ENCODE data around the gene CNN2.

The CNN2 gene

DNA sequence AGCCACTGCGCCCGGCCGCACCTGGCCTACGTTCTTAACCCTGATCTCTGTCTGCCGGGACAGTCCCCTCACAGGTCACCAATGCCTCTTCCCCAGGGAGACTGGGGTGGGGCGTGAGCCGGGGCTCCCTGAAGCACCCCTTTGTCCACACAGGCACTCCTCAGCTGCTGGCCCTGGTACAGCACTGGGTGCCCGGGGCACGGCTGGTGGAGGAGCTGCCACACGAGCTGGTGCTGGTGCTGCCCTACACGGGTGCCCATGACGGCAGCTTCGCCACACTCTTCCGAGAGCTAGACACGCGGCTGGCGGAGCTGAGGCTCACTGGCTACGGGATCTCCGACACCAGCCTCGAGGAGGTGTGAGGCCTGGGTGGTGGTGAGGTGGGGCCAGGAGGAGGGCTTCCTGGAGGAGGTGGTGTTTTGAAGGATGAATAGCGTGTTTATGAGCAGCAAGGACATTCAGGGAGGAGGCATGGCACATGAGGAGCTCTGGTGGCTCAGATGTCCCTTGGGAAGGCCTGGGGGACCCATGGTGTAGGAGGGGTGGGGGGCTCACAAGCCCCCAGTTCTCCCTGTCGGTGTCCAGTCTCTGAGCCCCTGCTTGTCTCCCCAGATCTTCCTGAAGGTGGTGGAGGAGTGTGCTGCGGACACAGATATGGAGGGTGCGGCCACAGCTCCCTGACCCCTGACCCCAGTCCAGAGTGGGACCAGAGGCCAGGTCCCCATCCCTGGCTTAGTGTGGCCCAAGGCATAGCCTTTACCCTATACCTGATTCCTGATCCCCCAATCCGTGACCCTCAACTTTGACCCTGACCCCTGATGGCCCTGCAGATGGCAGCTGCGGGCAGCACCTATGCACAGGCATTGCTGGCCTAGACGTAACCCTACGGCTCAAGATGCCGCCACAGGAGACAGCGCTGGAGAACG lies 27.0 kb downstream of the CNN2 start:
- DNase-seq = no peak

DNA sequence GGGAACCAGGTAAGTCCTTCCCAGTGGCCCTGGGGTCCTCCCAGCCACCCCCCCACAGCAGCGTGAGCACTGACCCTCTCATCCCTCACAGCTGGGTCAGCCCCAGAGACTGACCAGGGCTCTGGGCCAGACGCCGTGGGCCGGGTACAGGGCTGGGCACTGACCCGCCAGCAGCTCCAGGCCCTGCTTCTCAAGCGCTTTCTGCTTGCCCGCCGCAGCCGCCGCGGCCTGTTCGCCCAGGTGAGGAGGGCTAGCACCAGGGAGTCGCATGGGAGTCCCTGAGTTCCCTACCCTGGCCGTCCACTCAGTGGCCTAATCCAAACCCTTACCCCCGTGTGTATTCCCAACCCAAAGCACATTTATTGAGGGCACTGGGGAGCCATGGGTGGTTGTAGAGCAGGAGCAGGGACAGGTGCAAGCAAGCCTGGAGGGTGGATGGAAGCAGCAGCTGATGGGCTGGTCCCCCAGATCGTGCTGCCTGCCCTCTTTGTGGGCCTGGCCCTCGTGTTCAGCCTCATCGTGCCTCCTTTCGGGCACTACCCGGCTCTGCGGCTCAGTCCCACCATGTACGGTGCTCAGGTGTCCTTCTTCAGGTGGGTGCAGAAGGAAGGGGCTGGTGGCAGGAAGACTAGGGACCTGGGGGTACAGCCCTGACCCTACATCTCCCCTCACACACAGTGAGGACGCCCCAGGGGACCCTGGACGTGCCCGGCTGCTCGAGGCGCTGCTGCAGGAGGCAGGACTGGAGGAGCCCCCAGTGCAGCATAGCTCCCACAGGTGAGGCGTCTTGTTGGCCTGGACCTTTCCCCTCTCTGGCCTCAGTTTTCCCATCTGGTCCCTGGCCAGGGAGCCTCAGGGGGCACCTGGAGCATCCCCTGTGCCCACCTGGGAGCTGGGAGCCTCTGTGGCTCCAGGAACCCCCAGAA lies 28.0 kb downstream of the CNN2 start:
- DNase-seq = no peak

DNA sequence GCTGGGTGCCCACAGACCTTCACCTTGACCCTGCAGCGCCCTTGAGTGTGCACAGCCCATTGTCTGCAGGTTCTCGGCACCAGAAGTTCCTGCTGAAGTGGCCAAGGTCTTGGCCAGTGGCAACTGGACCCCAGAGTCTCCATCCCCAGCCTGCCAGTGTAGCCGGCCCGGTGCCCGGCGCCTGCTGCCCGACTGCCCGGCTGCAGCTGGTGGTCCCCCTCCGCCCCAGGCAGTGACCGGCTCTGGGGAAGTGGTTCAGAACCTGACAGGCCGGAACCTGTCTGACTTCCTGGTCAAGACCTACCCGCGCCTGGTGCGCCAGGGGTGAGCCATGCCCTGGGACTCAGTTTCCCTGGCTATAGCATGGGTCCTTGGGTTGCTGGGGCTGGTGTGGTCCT lies 28.6 kb downstream of the CNN2 start:
- no peak for DNase-seq

DNA sequence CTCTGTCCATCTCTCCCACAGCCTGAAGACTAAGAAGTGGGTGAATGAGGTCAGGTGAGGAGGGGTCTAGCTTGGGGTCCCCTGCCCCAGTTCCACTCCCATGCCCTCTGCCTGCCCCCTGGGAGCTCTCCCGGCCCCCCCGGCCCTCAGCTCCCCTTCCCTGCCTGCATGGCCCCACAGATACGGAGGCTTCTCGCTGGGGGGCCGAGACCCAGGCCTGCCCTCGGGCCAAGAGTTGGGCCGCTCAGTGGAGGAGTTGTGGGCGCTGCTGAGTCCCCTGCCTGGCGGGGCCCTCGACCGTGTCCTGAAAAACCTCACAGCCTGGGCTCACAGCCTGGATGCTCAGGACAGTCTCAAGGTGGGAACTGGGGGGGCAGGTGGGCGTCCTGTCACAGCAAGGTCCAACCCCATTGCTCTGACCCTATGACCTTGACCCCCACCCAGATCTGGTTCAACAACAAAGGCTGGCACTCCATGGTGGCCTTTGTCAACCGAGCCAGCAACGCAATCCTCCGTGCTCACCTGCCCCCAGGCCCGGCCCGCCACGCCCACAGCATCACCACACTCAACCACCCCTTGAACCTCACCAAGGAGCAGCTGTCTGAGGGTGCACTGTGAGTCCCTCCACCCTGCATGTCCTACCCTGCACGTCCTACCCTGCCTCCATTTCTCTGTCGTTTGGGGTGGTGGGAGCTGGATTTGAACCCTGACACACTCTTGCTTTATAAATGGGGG lies 29.6 kb downstream of the CNN2 start:
- no peak for DNase-seq

DNA sequence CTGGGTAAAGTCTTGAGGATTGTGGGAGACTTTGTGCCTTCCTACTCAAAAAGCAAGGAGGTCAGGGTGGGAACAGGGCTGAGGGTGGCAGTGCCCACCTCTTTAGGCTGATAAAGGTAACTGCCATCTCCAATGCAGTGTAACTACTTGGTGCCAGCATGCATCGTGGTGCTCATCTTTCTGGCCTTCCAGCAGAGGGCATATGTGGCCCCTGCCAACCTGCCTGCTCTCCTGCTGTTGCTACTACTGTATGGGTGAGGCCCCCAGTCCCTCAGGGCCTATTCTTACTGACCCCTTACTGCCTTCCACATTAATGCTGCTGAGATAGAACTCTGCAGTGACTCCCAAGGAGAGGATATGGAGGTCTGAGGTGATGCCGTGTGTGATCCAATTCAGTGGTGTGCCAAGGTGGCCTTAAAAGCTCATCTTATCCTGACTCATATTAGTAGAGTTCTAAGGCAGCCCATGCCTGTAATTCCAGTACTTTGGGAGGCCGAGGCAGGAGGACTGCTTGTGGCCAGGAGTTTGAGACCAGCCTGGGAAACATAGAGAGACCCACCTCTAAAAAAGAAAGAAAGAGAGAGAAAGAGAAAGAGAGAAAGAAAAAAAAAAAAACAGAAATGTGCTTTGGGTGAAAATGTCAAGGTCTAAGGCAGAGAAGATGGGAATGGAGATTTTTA lies 30.9 kb downstream of the CNN2 start:
- DNase-seq = no peak

DNA sequence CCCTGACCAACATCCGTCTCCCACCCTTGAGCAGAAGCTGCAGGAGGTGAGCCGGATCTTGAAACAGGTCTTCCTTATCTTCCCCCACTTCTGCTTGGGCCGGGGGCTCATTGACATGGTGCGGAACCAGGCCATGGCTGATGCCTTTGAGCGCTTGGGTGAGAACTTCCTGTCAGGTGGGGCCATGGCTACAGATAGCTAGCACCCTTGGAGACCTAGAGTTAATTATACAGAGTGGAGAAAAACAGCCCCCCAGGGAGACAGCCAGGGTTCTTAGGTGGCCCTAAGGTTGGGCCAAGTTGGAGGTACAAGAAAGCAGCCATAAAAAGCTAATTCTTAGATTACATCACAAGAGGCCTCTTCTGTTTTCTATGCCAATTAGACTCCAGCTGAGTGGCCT lies 31.7 kb downstream of the CNN2 start:
- DNase-seq = no peak

DNA sequence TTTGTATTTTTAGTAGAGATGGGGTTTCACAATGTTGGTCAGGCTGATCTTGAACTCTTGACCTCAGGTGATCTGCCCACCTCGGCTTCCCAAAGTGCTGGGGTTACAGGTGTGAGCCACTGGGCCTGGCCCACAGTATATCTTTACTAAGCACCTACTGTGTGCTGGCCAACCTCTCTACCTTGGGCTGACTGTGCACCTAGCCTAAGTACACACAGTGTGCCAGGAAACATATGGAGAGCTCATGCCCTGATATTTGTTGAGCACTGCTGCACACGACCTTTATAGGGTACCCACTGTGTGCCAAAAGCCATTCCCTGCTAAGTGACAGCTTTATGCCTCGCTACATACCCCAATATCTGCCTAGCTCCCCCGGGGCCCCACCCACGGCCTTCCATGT lies 34.3 kb downstream of the CNN2 start:
- DNase-seq = no peak

DNA sequence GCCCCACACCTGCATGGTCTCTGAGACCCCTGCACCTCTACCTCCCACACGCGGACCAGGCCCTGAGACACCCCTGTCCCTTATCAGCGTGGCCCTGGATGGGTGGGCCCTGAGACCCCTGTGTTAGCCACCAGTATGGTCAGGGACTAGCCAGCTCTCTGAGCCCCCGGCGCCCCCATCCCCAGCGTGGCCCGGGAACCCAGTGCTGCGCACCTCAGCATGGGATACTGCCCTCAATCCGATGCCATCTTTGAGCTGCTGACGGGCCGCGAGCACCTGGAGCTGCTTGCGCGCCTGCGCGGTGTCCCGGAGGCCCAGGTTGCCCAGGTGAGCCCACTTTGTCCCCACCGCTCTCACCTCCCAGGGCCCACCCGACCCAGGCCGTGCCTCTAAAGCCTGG lies 35.6 kb downstream of the CNN2 start:
- no peak for DNase-seq

DNA sequence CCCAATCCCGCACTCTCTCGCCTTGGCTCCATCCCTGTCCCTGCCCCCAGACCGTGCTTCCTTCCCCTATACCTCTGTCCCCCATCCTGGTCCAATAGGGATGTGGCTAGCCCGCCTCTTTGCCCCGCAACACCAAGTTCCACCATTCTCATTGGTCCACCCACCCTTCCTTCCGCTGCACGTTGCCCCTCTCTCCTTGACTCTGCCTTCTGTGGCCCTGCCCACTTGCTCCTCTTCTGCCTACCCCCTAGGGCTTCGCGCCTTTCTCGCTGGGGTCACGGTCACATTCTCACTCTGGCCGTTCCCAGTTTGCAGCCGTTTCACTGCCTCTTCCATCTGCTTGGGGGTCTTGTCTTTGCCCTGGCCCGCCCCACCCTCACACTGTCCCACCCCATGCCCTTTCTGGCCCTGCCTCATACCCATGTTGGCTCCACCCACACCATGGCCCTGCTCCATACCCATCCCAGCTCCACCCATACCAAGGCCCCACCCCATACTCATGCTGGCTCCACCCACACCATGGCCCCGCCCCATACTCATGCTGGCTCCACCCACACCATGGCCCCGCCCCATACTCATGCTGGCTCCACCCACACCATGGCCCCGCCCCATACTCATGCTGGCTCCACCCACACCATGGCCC lies 36.1 kb downstream of the CNN2 start:
- no peak for DNase-seq

DNA sequence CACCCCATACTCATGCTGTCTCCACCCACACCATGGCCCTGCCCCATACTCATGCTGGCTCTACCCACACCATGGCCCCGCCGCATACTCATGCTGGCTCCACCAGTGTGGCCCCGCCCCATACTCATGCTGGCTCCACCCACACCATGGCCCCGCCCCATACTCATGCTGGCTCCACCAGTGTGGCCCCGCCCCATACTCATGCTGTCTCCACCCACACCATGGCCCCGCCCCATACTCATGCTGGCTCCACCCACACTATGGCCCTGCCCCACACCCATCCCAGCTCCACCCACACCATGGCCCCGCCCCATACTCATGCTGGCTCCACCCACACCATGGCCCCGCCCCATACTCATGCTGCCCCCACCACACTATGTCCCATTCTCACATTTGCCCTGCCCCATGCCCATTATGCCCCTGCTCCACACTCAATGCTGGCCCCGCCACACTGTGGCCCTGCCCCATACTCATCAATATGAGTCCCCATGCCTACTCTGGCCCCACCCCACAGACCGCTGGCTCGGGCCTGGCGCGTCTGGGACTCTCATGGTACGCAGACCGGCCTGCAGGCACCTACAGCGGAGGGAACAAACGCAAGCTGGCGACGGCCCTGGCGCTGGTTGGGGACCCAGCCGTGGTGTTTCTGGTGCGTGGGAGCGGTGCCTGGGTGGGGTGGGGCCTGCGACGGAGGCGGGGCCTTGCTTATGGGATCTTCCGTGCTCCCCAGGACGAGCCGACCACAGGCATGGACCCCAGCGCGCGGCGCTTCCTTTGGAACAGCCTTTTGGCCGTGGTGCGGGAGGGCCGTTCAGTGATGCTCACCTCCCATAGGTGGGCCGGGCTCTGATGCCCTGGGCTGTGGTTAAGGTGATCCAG lies 36.9 kb downstream of the CNN2 start:
- no peak for DNase-seq

DNA sequence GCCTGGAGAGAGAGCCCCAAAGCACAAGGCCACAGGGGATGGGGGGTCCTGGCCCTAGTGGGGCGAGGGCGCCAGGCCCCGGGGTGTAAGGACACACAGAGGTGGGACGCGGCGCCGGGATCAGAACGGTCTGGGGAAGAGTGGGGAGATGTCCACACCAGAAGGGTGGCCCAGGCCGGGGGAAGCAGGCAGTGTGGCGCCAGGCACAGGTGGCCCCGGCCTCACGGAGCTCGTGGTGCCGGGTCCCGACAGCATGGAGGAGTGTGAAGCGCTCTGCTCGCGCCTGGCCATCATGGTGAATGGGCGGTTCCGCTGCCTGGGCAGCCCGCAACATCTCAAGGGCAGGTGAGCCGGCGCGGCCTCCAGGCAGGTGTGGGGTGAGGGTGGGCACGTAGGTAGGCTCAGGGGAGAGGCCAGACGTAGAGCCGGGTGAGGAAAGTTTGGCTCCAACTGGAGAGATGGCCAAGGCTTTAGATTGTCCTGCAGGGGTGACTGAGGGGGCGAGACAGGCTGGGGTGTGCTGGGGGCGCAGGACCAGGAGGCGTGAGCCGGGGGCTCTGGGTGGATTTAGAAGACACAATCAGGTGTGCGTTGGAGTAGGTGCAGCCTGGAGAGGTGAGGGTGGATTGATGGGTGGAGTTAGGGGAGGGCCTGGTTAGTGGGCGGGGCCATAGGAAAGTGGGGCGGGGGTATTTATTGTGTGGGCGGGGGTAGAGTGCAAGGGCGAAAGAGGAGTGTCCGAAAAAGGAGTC lies 37.7 kb downstream of the CNN2 start:
- no peak for DNase-seq

DNA sequence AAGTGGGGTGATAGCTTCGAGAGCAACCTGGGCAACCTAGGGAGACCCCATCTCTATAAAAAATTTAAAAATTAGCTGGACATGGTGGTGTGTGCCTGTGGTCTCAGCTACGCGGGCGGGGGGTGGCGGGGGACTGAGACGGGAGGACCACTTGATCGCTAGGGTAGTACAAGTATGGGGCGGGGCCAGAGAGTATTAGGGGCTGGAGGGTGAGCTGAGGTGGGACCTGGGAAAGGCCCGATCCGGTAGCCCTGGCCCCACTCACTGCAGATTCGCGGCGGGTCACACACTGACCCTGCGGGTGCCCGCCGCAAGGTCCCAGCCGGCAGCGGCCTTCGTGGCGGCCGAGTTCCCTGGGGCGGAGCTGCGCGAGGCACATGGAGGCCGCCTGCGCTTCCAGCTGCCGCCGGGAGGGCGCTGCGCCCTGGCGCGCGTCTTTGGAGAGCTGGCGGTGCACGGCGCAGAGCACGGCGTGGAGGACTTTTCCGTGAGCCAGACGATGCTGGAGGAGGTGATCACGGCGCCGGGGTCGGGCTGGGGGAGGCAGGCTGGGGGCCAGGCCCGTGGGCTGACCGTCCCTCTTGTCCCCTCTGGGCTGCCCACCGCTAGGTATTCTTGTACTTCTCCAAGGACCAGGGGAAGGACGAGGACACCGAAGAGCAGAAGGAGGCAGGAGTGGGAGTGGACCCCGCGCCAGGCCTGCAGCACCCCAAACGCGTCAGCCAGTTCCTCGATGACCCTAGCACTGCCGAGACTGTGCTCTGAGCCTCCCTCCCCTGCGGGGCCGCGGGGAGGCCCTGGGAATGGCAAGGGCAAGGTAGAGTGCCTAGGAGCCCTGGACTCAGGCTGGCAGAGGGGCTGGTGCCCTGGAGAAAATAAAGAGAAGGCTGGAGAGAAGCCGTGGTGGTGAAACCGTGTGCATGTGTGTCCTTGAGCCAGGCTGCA lies 38.5 kb downstream of the CNN2 start:
- no peak for DNase-seq

DNA sequence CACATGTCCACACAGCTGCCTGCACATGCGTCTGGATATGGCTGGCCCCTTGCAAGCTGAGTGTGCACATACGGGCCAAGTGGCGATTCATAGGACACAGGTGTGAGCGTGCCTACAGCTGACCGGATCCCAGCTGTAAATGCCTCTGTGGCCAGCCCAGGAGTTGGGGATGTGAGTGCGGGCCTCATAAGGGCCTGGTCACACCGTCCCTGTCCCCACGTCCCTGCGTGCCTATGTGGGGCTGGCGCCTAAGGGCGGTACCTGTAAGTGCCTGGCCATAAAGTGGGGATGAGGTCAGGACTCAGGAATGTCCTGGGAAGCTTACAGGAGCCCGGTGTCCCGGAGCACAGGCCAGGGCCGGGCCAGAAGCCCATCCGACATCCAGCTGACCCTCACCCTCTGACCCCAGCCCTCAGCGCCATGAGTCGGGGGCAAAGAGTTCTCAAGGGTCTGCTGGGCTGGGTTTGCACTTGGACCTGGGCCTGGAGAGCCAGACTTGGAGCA lies 39.2 kb downstream of the CNN2 start:
- no peak for DNase-seq

DNA sequence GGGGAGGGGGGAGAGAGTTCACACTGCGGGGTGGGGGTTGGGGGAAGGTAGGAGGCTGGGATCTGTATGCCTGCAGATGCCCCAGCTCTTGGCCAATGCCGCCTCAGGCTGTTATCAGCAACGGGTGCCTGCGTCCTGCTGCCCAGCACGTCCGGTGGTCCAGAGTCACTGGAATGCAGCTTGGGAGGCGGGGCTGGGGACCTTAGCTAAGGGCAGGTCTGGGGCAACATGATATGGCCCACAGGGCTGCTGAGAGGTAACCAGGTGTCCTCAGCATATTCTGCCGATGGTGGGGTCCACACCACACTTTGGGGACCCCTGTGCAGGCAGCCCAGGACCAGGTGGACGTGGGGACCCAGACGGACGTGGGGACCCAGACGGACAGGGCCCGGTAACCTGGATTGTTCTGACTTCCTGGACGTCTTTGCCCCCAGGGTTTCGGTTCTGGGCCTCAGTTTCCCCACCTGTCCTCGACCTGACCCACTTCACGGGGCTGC lies 39.9 kb downstream of the CNN2 start:
- DNase-seq = no peak

DNA sequence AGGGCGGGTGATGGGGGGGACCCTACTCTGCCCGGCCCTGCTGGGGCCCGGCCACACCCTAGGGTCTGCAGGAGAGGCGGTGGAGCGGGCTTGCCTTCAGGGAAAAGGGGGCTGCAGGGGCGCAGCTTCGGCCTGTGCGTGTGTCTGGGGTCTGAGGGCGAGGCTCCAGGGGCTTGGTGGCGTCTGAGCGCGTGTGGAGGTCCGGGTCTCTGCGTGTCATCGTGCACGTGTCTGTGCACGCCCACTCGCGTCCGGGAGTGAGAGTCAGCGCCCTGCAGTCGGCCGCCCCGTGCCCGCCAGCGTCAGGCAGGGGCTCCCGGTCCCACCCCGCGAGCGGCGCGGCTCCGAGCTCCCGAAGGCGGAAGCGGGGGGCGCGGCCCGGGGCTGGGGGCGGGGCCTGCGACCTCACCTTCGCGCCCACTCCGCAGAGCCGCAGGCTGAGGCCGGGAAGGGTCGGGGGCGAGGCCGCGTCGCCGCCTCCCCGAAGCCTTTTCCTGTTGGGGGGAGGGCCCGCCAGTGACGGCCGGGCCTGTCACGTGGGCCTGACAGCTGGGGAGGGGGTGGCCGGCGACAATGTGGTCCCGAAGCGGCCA lies 40.4 kb downstream of the CNN2 start, which contains the start of gene ARHGAP45:
ARHGAP45 (plus strand) TSS at position 420 of the 593 bp plus-strand sequence. CDS start 239 bp downstream, outside the sequence.
- DNase-seq = no peak

DNA sequence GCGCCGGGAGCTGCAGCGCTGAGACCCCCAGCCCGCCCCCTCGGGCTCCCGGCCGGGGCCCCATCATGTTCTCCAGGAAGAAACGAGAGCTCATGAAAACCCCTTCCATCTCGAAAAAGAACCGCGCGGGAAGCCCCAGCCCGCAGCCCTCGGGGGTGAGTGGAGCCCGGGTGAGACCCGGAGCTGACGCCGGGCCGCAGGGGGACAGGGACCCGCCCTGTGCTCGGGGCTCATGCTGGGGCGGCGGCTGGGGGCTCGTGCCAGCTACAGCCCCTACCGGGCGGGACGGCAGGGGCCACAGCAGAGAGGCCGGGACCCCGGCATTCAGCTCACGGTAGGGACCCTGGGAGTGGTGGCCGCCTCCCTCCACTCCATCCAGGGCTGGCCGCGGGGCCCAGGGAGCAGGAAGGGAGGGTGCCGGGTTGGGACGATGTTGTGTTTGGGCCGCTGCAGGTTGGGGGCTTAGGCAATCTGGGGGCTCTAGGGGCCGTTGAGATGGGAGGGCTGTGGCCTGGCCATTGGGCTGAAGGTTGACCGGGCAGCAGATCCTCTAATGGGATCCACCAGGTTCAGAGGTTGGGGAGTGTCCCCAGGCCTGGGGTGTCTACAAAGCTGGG lies 41.0 kb downstream of the CNN2 start:
- no peak for DNase-seq

All from NCI-H1436 treated with DMSO at 0.1 percent for 48 hours (cell line).